GM10248 (cell line): Measurements from ENCODE around the gene KCNMA1.

Source experiments
- CTCF ChIA-PET: fragments of 300-600 bp; sonication (Branson Sonifier 250); formaldehyde crosslinking; extraction: SDS; loops from one replicate; lab custom pipeline; 2021; ENCODE audit warnings: antibody characterized with exemption; lab: Yijun Ruan, JAX
- POLR2A ChIA-PET: fragments of 350-650 bp; sonication (Branson Sonifier 250); formaldehyde crosslinking; extraction: SDS; loops from one replicate; lab custom pipeline; 2020; ENCODE audit warnings: antibody characterized with exemption; lab: Yijun Ruan, JAX
- DNase-seq: peaks from one replicate; pipeline ENCODE4 v3.0.0; 2012; ENCODE audit errors: extremely low spot score
- CTCF ChIP-seq: IDR thresholded peaks from 2 replicates; pipeline ENCODE4 v1.5.1; 2012; ENCODE audit warnings: mild to moderate bottlenecking, low read depth; ENCODE audit errors: extremely low read depth, missing control alignments, control extremely low read depth

Gene KCNMA1

GRCh38 chr10:77226020-77226419 lies 411.6 kb downstream of the KCNMA1 start:
- TF ChIP-seq CTCF: no peak
- ChIA-PET POLR2A (no interaction called here), CTCF (interaction anchor here (0.8 to 0.9 kb wide), 2 partner anchors 27 to 60 kb away, joined by 3 read pairs; no protein-coding TSS in a partner anchor)
- no peak for DNase-seq

GRCh38 chr10:77223526-77224460 lies 413.8 kb downstream of the KCNMA1 start:
- no peak for DNase-seq
- TF ChIP-seq CTCF: no peak
- ChIA-PET CTCF (interaction anchor here (0.9 to 1.2 kb wide), 3 partner anchors 13 to 43 kb away, joined by 3 read pairs; no protein-coding TSS in a partner anchor), POLR2A (no interaction called here)

- CTCF ChIA-PET: interaction anchor here (1.0 to 1.3 kb wide), 2 partner anchors 23 to 421 kb away, joined by 3 read pairs; no protein-coding TSS in a partner anchor
- DNase-seq: no peak
- no peak for TF ChIP-seq CTCF
- POLR2A ChIA-PET: no interaction called here
Observed at GRCh38 chr10:77220150-77220549, 417.5 kb downstream of the KCNMA1 start.

GRCh38 chr10:77219046-77219445 lies 418.6 kb downstream of the KCNMA1 start:
- ChIA-PET POLR2A (no interaction called here), CTCF (interaction anchor here (1.0 to 1.7 kb wide), 3 partner anchors 10 to 493 kb away, joined by 3 to 4 read pairs (median 3); no protein-coding TSS in a partner anchor)
- TF ChIP-seq CTCF: no peak
- DNase-seq: no peak

- DNase-seq: no peak
- ChIA-PET CTCF (interaction anchor here (1.0 kb wide), 1 partner anchor 19 kb away, joined by 3 read pairs; no protein-coding TSS in a partner anchor), POLR2A (no interaction called here)
- TF ChIP-seq CTCF: no peak
Observed at GRCh38 chr10:77214799-77215198, 422.8 kb downstream of the KCNMA1 start.

GRCh38 chr10:77212632-77213031 lies 425.0 kb downstream of the KCNMA1 start:
- POLR2A ChIA-PET: no interaction called here
- TF ChIP-seq CTCF: no peak
- CTCF ChIA-PET: no interaction called here

More at GRCh38 chr10:77212632-77213031, 425.0 kb downstream of the KCNMA1 start:
- no peak for DNase-seq
